GM18502 (cell line): ENCODE data around the gene LRPAP1.
"Not testable (repeated sequence)": the region's sequence is repeated elsewhere in the genome, so short reads cannot be mapped to it uniquely, and the experiment has no call there.

Experiments used
- ATAC-seq: cut with Tn5 transposase; IDR thresholded peaks from one replicate; pipeline ENCODE4 v1.9.1; 2021; ENCODE audit warnings: mild to moderate bottlenecking; ENCODE audit not compliant: unreplicated experiment, poor library complexity

Gene LRPAP1

DNA sequence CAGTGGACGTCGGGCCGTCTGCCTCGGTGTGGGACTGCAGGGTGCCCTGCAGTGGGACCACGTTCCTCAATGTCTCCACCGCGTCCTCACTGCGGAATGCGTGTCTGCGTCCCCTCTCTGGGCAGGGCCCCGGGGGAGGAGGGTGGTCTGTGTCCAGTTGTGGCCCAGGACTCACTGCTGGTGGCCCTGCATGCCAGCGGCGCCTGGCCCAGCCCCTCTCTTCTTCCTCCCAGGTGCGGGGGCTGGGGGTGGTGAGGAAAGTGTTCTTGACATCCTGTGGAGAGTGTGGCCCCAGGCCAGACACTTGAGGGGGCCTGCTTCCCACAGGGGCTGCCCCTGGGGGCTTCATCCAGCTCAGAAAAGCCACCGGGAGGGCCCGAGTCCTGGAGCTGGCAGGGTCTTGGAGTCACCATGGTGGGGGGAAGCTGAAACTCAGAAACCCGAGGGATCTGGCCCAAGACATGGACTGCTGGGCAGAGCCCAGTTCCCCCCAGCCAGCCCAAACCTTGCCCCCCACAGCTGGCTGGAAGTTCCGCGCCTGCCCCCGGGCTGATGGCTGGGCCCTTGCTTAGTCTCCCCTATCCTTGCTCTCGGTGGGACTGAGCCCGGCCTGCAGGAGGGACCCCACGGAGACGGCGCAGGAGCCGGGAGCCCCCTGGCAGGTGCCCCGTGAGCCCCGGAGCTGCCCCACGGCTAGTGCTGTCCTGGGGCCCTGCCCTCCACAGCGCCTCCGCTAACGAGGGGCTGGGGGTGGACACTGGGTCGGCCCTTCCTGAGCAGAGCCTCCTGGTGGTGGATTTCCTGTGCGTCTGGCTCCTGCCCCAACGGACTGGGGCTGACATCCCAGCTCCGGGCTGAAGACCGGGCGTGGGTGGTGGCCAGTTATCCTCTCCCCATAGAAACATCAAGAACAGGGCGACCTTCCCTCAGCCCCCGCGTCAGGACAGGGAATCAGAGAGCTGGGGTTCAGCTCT, 66.2 kb downstream of the LRPAP1 start:
- no peak for ATAC-seq

- ATAC-seq: no peak
Measured at GRCh38 chr4:3464911-3465697, 67.1 kb downstream of the LRPAP1 start.

DNA sequence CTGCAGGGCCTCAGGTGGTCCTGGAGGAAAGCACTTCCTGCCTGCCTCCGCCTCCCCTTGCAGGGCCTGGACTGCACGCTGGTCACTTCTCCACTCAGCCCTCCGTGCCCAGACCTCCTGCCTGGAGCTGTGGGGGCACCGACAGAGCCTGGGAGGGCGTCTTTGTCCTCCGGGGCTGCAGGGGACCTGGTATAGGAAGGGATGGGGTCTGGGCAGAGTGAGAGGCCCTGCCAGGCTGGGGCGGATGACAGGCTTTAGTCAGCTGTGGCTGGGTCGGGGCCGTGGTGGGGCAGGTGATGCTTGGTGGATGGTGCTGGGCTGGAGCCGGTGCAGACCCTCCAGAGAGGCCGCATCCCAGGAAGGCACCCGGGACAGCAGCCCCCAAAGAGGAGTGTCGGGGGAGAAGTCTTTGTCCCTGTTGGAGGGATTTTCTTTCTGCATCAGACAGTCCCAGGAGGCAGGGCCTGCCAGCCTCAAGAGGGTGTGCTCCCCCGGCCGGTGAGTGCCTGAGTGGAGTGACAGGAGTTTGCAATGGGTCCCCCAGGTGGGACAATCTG, 67.8 kb downstream of the LRPAP1 start:
- ATAC-seq: no peak

DNA sequence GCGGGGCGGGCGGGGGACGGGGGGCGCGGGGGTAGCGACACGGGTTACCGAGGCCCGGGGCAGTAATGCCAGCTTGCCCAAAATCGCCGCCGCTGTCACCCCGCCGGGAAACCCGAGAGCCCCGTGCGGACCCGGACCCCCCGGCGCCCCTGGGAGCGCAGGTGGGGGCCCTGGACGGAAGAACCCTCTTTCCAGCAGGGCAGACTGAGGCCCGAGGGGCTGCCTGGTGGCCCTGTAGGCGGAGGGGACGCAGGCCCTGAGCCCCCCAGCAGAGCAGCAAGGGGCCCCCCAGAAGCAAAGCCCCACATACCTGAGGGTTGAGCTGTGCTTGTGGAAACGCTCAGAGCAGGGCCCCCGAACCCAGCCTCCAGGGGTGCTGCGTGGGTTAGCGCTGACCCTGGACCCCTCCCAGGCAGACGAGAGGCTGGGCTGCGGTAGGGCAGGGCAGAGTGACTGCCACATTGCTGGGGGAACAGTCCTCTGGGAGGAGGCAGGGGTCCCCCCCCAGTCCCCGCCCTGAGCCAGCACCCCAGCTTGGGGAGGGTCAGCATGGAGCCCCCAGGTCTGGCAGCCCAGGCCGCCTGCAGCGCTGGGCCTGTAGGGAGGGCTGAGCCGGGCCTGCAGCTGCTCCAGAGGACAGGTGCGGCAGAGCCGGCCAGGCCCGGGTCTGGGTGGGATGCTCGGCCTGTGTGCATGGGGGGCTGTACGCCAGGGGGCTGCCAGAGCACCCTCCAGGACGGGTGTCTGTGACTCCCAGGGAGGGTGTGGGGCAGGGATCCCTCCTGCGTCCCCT, 68.5 kb downstream of the LRPAP1 start:
- ATAC-seq: no peak

DNA sequence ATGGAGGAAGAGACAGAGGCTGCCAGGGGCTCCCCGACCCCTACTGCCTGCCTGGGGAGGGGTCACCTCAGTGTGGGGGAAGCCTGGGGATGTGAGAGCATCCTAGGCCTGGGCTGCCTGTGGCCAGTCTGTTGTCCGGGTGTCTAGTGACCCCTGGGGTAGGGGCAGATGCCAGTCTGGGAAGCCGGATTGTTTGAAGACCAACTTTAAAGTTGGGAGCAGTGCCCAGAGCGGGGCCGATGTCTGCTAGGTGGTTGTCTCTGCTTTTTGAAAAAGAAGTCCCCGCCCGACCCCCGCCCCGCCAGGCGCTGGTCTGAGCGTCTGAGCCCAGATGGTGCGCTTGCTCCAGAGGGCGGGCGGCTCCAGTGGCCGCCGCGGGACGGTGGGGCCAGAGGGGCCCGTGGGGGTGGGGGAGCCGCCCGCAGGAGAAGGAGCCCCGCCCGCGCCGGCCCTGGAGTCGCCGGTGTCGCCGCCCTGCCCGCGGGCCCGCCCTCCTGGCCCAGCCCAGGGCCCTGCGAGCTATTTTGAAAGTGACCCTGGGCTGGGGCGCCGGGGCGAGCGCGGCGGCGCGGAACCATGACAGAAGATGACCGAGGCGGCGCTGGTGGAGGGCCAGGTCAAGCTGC, 69.3 kb downstream of the LRPAP1 start, which contains the start of gene DOK7:
Gene DOK7, plus strand, starts transcription at position 517 of the 626 bp plus-strand sequence. Its CDS starts 70 bp downstream, at position 587.
- no peak for ATAC-seq

GRCh38 chr4:3462321-3462789, 69.9 kb downstream of the LRPAP1 start:
- no peak for ATAC-seq

GRCh38 chr4:3461515-3462291, 70.5 kb downstream of the LRPAP1 start:
- ATAC-seq: no peak

DNA sequence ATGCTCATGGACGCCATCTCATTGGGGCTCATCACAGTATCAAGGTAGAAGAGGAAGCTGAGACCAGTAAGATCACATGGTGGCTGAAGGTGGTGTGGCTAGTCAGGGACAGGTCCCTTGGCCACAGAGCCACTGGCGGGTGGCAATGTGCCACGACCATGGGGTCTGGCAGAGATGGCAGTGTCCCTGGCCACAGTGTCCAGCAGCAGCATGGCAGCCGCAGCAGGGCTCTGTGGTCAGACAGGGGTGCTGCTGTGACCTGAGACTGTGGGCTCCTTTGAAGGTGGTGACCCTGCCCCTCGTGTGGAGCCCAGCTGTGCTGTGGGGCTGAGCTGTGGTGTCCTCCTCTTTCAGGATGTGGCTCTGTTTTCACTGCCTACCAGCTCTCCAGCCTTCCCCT, 71.3 kb downstream of the LRPAP1 start:
- no peak for ATAC-seq

DNA sequence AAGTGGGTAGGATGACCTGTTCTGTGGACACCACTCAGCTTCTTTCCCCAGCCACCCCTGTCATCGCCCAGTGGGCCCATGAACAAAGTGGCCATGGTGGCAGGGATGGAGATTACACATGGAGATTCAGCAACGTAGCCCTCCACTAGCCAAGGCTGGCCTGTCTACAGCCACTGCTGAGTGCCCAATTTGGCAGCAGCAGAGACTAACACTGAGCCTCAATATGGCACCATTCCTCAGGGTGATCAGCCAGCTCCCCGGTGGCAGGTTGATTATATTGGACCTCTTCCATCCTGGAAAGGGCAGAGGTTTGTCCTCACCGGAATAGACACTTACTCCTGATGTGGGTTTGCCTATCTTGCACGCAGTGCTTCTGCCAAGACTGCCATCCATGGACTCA, 73.1 kb downstream of the LRPAP1 start:
- not testable (repeated sequence) for ATAC-seq

DNA sequence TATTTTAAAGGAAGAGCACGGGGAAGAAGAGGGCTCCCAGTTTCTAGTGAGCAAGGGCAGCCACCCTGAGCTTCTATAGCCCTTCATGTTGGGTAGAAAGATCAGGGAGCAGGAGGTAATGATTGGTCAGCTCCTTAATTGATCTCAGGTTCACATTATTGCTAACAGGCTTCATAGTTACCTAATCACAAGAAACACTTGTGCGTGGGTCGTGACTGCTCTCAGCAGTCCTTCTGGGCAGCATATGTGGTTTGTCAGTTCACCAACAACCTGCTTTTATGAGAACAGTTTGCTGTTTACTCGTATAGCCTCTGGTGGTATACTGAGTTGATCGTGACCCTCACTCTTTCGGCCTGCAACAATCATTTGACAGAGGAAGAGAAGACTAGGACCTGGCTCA, 73.9 kb downstream of the LRPAP1 start:
- no peak for ATAC-seq

DNA sequence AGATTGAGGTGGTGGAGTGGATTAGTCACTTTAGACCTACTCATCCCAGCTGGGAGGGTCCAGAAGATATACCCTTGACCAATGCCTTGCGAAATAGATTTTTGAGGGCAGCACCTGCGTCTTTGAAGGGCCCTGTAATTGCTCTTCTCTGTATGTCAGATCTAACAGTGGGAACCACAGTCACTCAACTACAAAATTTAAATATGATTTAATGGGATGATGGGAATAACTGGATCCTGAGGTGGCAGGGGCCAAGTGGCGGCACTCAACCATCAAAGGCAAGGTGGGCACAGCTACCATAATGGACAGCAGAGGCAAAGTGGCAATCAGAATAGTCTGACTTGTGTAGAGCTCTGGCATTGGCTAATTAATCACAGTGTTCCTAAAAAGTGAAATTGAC, 76.6 kb downstream of the LRPAP1 start:
- ATAC-seq: not testable (repeated sequence)
